Thyroid gland (tissue), 4 donors: Measurements from ENCODE around the gene NGEF. TPM values are rescaled to one million over a fixed set of nuclear protein-coding genes. Genes with fewer than 3 reads are reported as not detected.

Experiments
- DNase-seq, 2 donors: peaks; one replicate each; pipeline ENCODE4 v3.0.0-alpha.2; 2019
- H3K27ac ChIP-seq, 3 donors: fragments of 200-600 bp; sonication (generic); 1 replicate in 2 of 3; 2 replicates in 1 of 3; pipeline ENCODE4 v1.5.1; 2016 to 2019; ENCODE audit warnings: mild to moderate bottlenecking in 1 of 3, moderate library complexity in 1 of 3
- H3K27me3 ChIP-seq: fragments of 200-600 bp; sonication (generic); one replicate; pipeline ENCODE4 v1.5.1; 2019
- H3K36me3 ChIP-seq, 2 donors: fragments of 200-600 bp; sonication (generic); one replicate each; pipeline ENCODE4 v1.5.1; 2016 to 2019
- H3K4me1 ChIP-seq, 2 donors: fragments of 200-600 bp; sonication (generic); one replicate each; pipeline ENCODE4 v1.5.1; 2017 to 2019
- H3K4me3 ChIP-seq, 3 donors: fragments of 200-600 bp; sonication (generic); replicated peaks in 1 of 3; 1 replicate in 2 of 3; 2 replicates in 1 of 3; pipeline ENCODE4 v1.5.1; 2016; ENCODE audit warnings: mild to moderate bottlenecking in 1 of 3
- H3K9me3 ChIP-seq: fragments of 200-600 bp; sonication (generic); one replicate; pipeline ENCODE4 v1.5.1; 2017
- CTCF ChIP-seq, 6 experiments: fragments of 200-600 bp in 3 of 6; fragments of 450-650 bp in 3 of 6; sonication (generic) in 3 of 6; IDR thresholded peaks; one replicate each; pipeline ENCODE4 v1.5.1; 2016 to 2019; ENCODE audit warnings: antibody characterized with exemption in 6 of 6, mild to moderate bottlenecking in 2 of 6, inconsistent platforms in 1 of 6, moderate library complexity in 1 of 6
- POLR2A ChIP-seq, 2 donors: fragments of 450-650 bp; IDR thresholded peaks; one replicate each; pipeline ENCODE4 v1.6.1; 2017; ENCODE audit warnings: antibody characterized with exemption in 2 of 2, mild to moderate bottlenecking in 2 of 2, moderate library complexity in 1 of 2
- WGBS, 2 donors: methylation state at CpG; one replicate each; pipeline ENCODE4 v1.1.5; 2017; 5-methylcytosine and 5-hydroxymethylcytosine counted together
- intact Hi-C: fragments of 100-400 bp; cut with DNase I; formaldehyde crosslinking; loops from one replicate; pipeline ENCODE4 v1.15.1; 2023
- total RNA-seq, 4 donors: library from RNA; depleted of rRNA; stranded (reverse); fragments of >200 nt; gene quantifications; one replicate each; pipeline ENCODE4 v1.2.3, GENCODE V29; 2016

The NGEF gene
- total RNA-seq, 4 donors from 2014 or later = 0.11 to 2.1 TPM; not detected in 2

- no peak for TF ChIP-seq CTCF (IDR thresholded peaks at IDR 0.05)
- TF ChIP-seq POLR2A (IDR thresholded peaks at IDR 0.05) = no peak
- no peak for DNase-seq
- H3K4me3 ChIP-seq = no peak overlapping the region
- no peaks in the 10 kb centered on the region for H3K4me1 ChIP-seq
- H3K27ac ChIP-seq = no peak overlapping the region
- no peaks in the 10 kb centered on the region for H3K36me3 ChIP-seq
- intact Hi-C loops = no loop called here
- H3K9me3 ChIP-seq = no peaks in the 10 kb centered on the region
- no peaks in the 10 kb centered on the region for H3K27me3 ChIP-seq
- WGBS, 2 donors = 90 to 93% methylated on average over 14 to 19 of the region's 19 CpGs
Observed at GRCh38 chr2:233002829-233003657, 10.0 kb downstream of the NGEF start.

GRCh38 chr2:233000886-233001750 lies 11.9 kb downstream of the NGEF start:
- intact Hi-C loops = no loop called here
- H3K36me3 ChIP-seq = no peaks in the 10 kb centered on the region
- TF ChIP-seq POLR2A (IDR thresholded peaks at IDR 0.05) (no peak), CTCF (IDR thresholded peaks at IDR 0.05) (no peak)
- no peaks in the 10 kb centered on the region for H3K4me1 ChIP-seq
- no peaks in the 10 kb centered on the region for H3K27me3 ChIP-seq
- no peak for DNase-seq
- no peak overlapping the region for H3K27ac ChIP-seq
- 78 to 80% methylated on average over 19 to 20 of the region's 20 CpGs for WGBS, 2 donors
- H3K9me3 ChIP-seq = no peaks in the 10 kb centered on the region
- H3K4me3 ChIP-seq = no peak overlapping the region

- no peak overlapping the region for H3K4me3 ChIP-seq
- H3K27ac ChIP-seq = no peak overlapping the region
Observed at GRCh38 chr2:232999354-232999753, 13.7 kb downstream of the NGEF start.

GRCh38 chr2:232998666-232998985 lies 14.4 kb downstream of the NGEF start:
- Histone ChIP-seq H3K9me3 (no peaks in the 10 kb centered on the region), H3K4me1 (no peaks in the 10 kb centered on the region), H3K27me3 (no peaks in the 10 kb centered on the region), H3K36me3 (no peaks in the 10 kb centered on the region), H3K27ac (no peak overlapping the region), H3K4me3 (no peak overlapping the region)
- no peak for DNase-seq
- 91 to 95% methylated on average over 5 of the region's 5 CpGs for WGBS, 2 donors
- no peak for TF ChIP-seq CTCF (IDR thresholded peaks at IDR 0.05)
- no peak for TF ChIP-seq POLR2A (IDR thresholded peaks at IDR 0.05)
- intact Hi-C loops = no loop called here

More at GRCh38 chr2:232999354-232999753, 13.7 kb downstream of the NGEF start:
- intact Hi-C loops = no loop called here
- TF ChIP-seq CTCF (IDR thresholded peaks at IDR 0.05) (no peak), POLR2A (IDR thresholded peaks at IDR 0.05) (no peak)
- H3K4me1 ChIP-seq = no peaks in the 10 kb centered on the region
- no peaks in the 10 kb centered on the region for H3K36me3 ChIP-seq
- H3K27me3 ChIP-seq = no peaks in the 10 kb centered on the region
- no peak for DNase-seq
- WGBS, 2 donors = 81 to 93% methylated on average over 4 to 6 of the region's 7 CpGs
- H3K9me3 ChIP-seq = no peaks in the 10 kb centered on the region
